RWPE2 (cell line): ENCODE measurements around the gene SLC12A4.
A peak's percentile ranks its signal among the peaks of the same experiment; 100 is the strongest.
"Not testable (repeated sequence)": the region's sequence is repeated elsewhere in the genome, so short reads cannot be mapped to it uniquely, and the experiment has no call there.

Experiments used
- ATAC-seq: fragments of 200-7000 bp; cut with Tn5 transposase; 3 replicates; pipeline ENCODE4 v1.9.1; 2021; ENCODE audit warnings: low read depth
- DNase-seq: peaks from one replicate; pipeline ENCODE4 v3.0.0-alpha.2; 2020; ENCODE audit warnings: low spot score
- H3K27ac ChIP-seq: fragments of 450-650 bp; 2 replicates; pipeline ENCODE4 v1.5.1; 2017; ENCODE audit warnings: mild to moderate bottlenecking; ENCODE audit not compliant: poor library complexity, severe bottlenecking
- H3K27me3 ChIP-seq: fragments of 250-450 bp; sonication (Bioruptor Pico); 2 replicates; pipeline ENCODE4 v1.5.1; 2021; ENCODE audit warnings: mild to moderate bottlenecking, moderate library complexity; ENCODE audit not compliant: insufficient read depth, poor library complexity, severe bottlenecking
- H3K36me3 ChIP-seq: fragments of 250-450 bp; sonication (Bioruptor Pico); 2 replicates; pipeline ENCODE4 v1.5.1; 2020; ENCODE audit warnings: low read depth, mild to moderate bottlenecking, moderate library complexity
- H3K4me1 ChIP-seq: fragments of 250-450 bp; sonication (Bioruptor Pico); 2 replicates; pipeline ENCODE4 v1.5.1; 2021; ENCODE audit warnings: mild to moderate bottlenecking, moderate library complexity; ENCODE audit not compliant: insufficient read depth, poor library complexity, severe bottlenecking
- H3K4me3 ChIP-seq: fragments of 250-450 bp; sonication (Bioruptor Pico); 2 replicates; pipeline ENCODE4 v1.5.1; 2021; ENCODE audit warnings: mild to moderate bottlenecking, moderate library complexity; ENCODE audit not compliant: severe bottlenecking
- H3K9me3 ChIP-seq: fragments of 250-450 bp; sonication (Bioruptor Pico); 2 replicates; pipeline ENCODE4 v1.5.1; 2021; ENCODE audit warnings: mild to moderate bottlenecking, moderate library complexity; ENCODE audit not compliant: severe bottlenecking
- CTCF ChIP-seq: fragments of 450-650 bp; IDR thresholded peaks from one replicate; pipeline ENCODE4 v1.5.1; 2017; ENCODE audit warnings: mild to moderate bottlenecking, moderate library complexity; ENCODE audit not compliant: poor library complexity, severe bottlenecking

Gene SLC12A4

DNA sequence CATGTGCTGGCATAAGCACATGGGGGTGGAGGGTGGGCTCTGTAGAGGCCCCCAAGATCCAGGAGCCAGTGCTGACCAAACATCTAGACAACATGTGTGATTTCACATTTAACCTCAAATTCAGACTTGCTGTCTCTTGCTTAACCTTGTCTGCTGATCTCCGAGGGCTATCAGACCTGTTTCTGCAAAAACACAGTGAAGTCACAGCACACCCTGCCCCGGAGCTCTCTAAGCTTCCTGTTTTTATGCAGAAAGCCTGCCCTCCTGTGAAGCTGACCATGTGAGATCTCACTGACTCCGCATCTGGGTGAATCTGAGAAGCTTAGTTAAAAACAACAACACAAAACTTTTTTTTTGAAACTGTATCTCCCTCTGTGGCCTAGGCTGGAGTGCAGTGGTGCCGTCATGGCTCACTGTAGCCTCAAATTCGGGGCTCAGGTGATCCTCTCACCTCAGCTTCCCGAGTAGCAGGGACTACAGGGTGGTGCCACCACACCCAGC lies 37.4 kb upstream of the SLC12A4 start:
- no peak for TF ChIP-seq CTCF
- H3K4me3 ChIP-seq: no peak overlapping the region
- ATAC-seq (peak; percentile 86), DNase-seq (no peak)
- no peaks in the 10 kb centered on the region for H3K9me3 ChIP-seq
- peak overlapping the region; percentile 6 for H3K27ac ChIP-seq
- H3K27me3 ChIP-seq: no peaks in the 10 kb centered on the region
- H3K4me1 ChIP-seq: peaks cover 6% of the 10 kb centered on the region
- H3K36me3 ChIP-seq: no peaks in the 10 kb centered on the region

- Histone ChIP-seq H3K4me1 (peaks cover 6% of the 10 kb centered on the region), H3K27ac (peak overlapping the region; percentile 6), H3K36me3 (no peaks in the 10 kb centered on the region), H3K27me3 (no peaks in the 10 kb centered on the region), H3K4me3 (no peak overlapping the region), H3K9me3 (no peaks in the 10 kb centered on the region)
- ATAC-seq (no peak), DNase-seq (no peak)
- no peak for TF ChIP-seq CTCF
Observed at GRCh38 chr16:68005211-68005610, 36.8 kb upstream of the SLC12A4 start.

DNA sequence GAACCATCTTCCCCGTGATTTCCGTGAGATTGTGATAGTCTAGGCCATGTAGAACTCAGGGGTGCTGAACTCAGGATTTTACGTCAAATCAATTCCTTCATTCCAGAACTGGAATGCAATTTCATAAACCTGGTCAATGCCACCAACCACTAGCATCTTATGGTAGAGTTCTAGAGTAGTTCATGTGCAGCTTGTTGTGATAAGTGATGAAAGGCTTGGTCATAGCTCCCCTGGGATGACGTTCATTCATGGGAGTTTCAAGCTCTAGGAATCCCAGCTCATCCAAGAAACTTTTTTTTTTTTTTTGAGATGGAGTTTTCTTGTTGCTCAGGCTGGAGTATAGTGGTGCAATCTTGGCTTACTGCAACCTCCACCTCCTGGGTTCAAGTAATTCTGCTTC lies 34.6 kb upstream of the SLC12A4 start:
- peaks cover 6% of the 10 kb centered on the region for H3K4me1 ChIP-seq

DNA sequence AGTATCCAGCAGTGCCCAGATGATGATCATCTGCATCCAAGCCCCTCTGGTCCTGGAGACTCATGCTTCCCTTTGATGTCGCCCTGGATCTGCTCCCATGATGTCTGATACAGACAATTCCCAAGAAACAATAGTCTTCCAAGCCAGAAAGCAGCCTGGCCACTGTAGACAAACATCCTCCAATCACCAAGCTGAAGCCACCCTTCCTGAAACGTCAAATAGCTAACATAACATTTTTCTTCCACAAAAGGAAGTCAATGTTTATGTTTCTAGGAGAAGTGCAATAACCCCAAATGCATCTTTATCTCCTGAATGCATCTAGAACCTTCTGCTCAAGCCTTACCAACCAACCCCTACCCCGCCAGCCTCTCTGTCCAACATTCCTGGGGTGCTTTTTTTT lies 32.0 kb upstream of the SLC12A4 start:
- H3K4me1 ChIP-seq: peaks cover under 1% of the 10 kb centered on the region
- no peaks in the 10 kb centered on the region for H3K36me3 ChIP-seq
- TF ChIP-seq CTCF: no peak
- H3K4me3 ChIP-seq: no peak overlapping the region
- H3K27me3 ChIP-seq: no peaks in the 10 kb centered on the region
- no peak for DNase-seq
- no peaks in the 10 kb centered on the region for H3K9me3 ChIP-seq
- ATAC-seq: no peak
- no peak overlapping the region for H3K27ac ChIP-seq

More for the DNA sequence above, 34.6 kb upstream of the SLC12A4 start:
- Histone ChIP-seq H3K27ac (no peak overlapping the region), H3K27me3 (no peaks in the 10 kb centered on the region), H3K4me3 (no peak overlapping the region), H3K36me3 (no peaks in the 10 kb centered on the region), H3K9me3 (no peaks in the 10 kb centered on the region)
- ATAC-seq (no peak), DNase-seq (no peak)
- TF ChIP-seq CTCF: no peak

GRCh38 chr16:67999985-68000384 lies 31.5 kb upstream of the SLC12A4 start:
- no peaks in the 10 kb centered on the region for H3K9me3 ChIP-seq
- DNase-seq (no peak), ATAC-seq (no peak)
- TF ChIP-seq CTCF: no peak
- H3K4me1 ChIP-seq: no peaks in the 10 kb centered on the region
- H3K4me3 ChIP-seq: no peak overlapping the region
- H3K36me3 ChIP-seq: no peaks in the 10 kb centered on the region
- no peaks in the 10 kb centered on the region for H3K27me3 ChIP-seq
- H3K27ac ChIP-seq: no peak overlapping the region

GRCh38 chr16:67998779-67999688 lies 30.6 kb upstream of the SLC12A4 start, which contains the start of gene DPEP2:
Gene DPEP2 (minus strand): TSS chr16:67999484. CDS start chr16:67993212, 6,272 bp downstream.
- not testable (repeated sequence) for H3K9me3 ChIP-seq, H3K4me1 ChIP-seq, H3K4me3 ChIP-seq, ATAC-seq, H3K27me3 ChIP-seq, H3K36me3 ChIP-seq, DNase-seq, H3K27ac ChIP-seq

GRCh38 chr16:67998231-67998778 lies 29.9 kb upstream of the SLC12A4 start:
- H3K4me1 ChIP-seq, DNase-seq, ATAC-seq, H3K27me3 ChIP-seq, H3K9me3 ChIP-seq, H3K36me3 ChIP-seq, H3K27ac ChIP-seq, H3K4me3 ChIP-seq: not testable (repeated sequence)
